Measurements from ENCODE around the gene TMEM191C.
A peak's percentile ranks its signal among the peaks of the same experiment; 100 is the strongest.

Gene TMEM191C

DNA sequence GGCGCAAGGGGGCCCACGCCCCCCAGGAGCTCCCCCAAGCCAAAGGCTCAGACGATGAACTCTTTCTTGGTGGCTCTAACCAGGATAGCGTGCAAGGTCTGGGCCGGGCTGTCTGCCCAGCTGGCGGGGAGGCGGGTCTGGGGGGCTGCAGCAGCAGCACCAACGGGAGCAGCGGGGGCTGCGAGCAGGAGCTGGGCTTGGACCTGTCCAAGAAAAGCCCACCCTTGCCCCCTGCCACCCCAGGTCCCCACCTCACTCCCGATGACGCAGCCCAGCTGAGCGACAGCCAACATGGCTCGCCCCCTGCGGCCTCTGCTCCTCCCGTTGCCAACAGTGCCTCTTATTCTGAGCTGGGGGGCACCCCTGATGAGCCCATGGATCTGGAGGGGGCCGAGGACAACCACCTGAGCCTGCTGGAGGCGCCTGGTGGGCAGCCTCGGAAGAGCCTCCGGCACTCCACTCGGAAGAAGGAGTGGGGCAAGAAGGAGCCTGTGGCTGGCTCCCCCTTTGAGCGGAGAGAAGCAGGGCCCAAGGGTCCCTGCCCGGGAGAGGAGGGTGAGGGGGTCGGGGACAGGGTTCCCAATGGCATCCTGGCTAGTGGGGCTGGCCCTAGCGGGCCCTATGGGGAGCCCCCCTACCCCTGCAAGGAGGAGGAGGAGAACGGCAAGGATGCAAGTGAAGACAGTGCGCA, 21.6 kb upstream of the TMEM191C start:
- Histone ChIP-seq H3K27ac (replicated peaks) (no peak overlapping the region), H3K4me3 (replicated peaks; ENCODE audit: insufficient read depth, low read length) (no peak overlapping the region), H3K27me3 (ENCODE audit: insufficient read depth, poor library complexity, severe bottlenecking) (no peaks in the 10 kb centered on the region)
- TF ChIP-seq CTCF (IDR thresholded peaks at IDR 0.05; ENCODE audit: insufficient read depth, low read length) (no peak), GABPA (IDR thresholded peaks at IDR 0.05; ENCODE audit: low read depth) (no peak), SPI1 (IDR thresholded peaks at IDR 0.05; ENCODE audit: borderline replicate concordance, low read depth) (no peak), POLR2AphosphoS5 (IDR thresholded peaks at IDR 0.05; ENCODE audit: low read depth) (no peak)
- TF ChIP-seq, protein P1, sequence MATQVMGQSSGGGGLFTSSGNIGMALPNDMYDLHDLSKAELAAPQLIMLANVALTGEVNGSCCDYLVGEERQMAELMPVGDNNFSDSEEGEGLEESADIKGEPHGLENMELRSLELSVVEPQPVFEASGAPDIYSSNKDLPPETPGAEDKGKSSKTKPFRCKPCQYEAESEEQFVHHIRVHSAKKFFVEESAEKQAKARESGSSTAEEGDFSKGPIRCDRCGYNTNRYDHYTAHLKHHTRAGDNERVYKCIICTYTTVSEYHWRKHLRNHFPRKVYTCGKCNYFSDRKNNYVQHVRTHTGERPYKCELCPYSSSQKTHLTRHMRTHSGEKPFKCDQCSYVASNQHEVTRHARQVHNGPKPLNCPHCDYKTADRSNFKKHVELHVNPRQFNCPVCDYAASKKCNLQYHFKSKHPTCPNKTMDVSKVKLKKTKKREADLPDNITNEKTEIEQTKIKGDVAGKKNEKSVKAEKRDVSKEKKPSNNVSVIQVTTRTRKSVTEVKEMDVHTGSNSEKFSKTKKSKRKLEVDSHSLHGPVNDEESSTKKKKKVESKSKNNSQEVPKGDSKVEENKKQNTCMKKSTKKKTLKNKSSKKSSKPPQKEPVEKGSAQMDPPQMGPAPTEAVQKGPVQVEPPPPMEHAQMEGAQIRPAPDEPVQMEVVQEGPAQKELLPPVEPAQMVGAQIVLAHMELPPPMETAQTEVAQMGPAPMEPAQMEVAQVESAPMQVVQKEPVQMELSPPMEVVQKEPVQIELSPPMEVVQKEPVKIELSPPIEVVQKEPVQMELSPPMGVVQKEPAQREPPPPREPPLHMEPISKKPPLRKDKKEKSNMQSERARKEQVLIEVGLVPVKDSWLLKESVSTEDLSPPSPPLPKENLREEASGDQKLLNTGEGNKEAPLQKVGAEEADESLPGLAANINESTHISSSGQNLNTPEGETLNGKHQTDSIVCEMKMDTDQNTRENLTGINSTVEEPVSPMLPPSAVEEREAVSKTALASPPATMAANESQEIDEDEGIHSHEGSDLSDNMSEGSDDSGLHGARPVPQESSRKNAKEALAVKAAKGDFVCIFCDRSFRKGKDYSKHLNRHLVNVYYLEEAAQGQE (IDR thresholded peaks at IDR 0.05; ENCODE audit: insufficient replicate concordance, low read depth) = no peak
- no peak for DNase-seq (ENCODE audit: low read depth in 1 of 2, low spot score in 1 of 2)

DNA sequence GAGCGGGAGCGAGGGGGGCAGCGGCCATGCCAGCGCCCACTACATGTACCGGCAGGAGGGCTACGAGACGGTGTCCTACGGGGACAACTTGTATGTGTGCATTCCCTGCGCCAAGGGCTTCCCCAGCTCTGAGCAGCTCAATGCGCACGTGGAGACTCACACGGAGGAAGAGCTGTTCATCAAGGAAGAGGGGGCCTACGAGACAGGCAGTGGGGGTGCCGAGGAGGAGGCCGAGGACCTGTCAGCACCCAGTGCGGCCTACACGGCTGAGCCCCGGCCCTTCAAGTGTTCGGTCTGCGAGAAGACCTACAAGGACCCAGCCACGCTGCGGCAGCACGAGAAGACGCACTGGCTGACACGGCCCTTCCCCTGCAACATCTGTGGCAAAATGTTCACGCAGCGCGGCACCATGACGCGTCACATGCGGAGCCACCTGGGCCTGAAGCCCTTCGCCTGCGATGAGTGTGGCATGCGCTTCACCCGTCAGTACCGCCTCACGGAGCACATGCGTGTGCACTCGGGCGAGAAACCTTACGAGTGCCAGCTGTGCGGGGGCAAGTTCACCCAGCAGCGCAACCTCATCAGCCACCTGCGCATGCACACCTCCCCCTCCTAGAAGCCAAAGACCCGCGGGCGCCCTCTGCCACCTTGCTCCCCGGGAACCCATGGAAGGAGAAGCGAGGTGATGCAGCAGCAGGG, 20.9 kb upstream of the TMEM191C start:
- TF ChIP-seq SPI1 (IDR thresholded peaks at IDR 0.05; ENCODE audit: borderline replicate concordance, low read depth) (no peak), POLR2AphosphoS5 (IDR thresholded peaks at IDR 0.05; ENCODE audit: low read depth) (no peak), CTCF (IDR thresholded peaks at IDR 0.05; ENCODE audit: insufficient read depth, low read length) (no peak), GABPA (IDR thresholded peaks at IDR 0.05; ENCODE audit: low read depth) (no peak)
- TF ChIP-seq, protein P1 (IDR thresholded peaks at IDR 0.05; ENCODE audit: insufficient replicate concordance, low read depth) = no peak
- Histone ChIP-seq H3K4me3 (replicated peaks; ENCODE audit: insufficient read depth, low read length) (no peak overlapping the region), H3K27me3 (ENCODE audit: insufficient read depth, poor library complexity, severe bottlenecking) (no peaks in the 10 kb centered on the region), H3K27ac (replicated peaks) (no peak overlapping the region)
- peak in 1 of 2 experiments; percentile 0 for DNase-seq (ENCODE audit: low read depth in 1 of 2, low spot score in 1 of 2)

DNA sequence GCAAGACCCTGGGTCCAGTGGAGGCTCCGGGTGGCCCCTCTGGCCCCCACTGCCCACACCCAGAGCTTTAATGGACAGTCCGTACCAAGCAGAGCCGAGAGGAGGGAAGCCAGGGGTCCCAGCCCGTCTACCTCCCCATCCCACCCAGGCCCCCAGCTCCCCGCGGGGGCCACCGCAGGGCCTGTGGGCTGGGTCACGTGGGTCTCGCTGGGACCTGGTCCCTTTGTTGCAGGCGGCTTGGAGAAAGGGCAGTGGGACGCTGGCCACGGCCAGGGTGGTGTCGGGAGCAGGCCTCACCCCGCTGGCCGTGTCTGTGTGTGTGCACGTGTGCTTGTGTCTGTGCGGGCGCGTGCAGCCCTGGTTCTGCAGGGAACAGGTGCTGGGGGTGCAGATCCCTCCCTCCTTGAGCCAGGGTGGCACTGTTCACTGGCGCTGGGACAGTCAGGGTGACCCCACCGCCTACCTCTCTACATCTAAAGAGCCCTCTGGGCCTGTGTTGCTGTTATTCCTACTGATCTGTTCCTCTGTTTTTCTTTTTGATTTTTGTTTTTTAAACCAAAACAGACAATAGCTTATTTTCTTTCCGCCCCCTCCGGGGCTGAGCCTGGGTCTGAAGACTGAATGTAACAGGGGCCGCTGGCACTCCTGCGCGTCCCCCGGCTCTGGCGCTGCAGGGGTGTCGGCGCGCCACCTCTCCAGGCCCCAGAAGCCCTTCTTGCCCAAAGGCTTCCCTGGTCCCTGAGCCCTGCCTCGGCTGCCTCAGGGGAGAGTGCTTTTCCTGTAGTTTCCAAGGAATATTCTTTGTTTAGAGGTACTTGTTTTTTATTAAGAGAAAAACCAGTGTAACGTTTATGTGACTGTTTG, 20.1 kb upstream of the TMEM191C start:
- no peaks in the 10 kb centered on the region for H3K27me3 ChIP-seq (ENCODE audit: insufficient read depth, poor library complexity, severe bottlenecking)
- peak in 1 of 2 experiments; percentile 0 for DNase-seq (ENCODE audit: low read depth in 1 of 2, low spot score in 1 of 2)
- TF ChIP-seq, protein P1 (IDR thresholded peaks at IDR 0.05; ENCODE audit: insufficient replicate concordance, low read depth) = no peak
- TF ChIP-seq GABPA (IDR thresholded peaks at IDR 0.05; ENCODE audit: low read depth) (no peak), SPI1 (IDR thresholded peaks at IDR 0.05; ENCODE audit: borderline replicate concordance, low read depth) (no peak), POLR2AphosphoS5 (IDR thresholded peaks at IDR 0.05; ENCODE audit: low read depth) (no peak), CTCF (IDR thresholded peaks at IDR 0.05; ENCODE audit: insufficient read depth, low read length) (no peak)
- H3K4me3 ChIP-seq (replicated peaks; ENCODE audit: insufficient read depth, low read length) = no peak overlapping the region
- no peak overlapping the region for H3K27ac ChIP-seq (replicated peaks)

Measured in HL-60 (cell line).